GM12874 (cell line): ENCODE data around the gene WDR6.

Experiments
- CTCF ChIP-seq: IDR thresholded peaks from 2 replicates; pipeline ENCODE4 v1.5.1; 2011; ENCODE audit warnings: low read depth, mild to moderate bottlenecking, control low read depth, low read length, moderate library complexity; ENCODE audit not compliant: insufficient read depth

Gene WDR6

GRCh38 chr3:49028298-49028672 is 21.1 kb downstream of the WDR6 start:
- TF ChIP-seq CTCF: no peak

- no peak for TF ChIP-seq CTCF
Observed at GRCh38 chr3:49028673-49029562, 21.7 kb downstream of the WDR6 start, which contains the start of gene IMPDH2. Gene IMPDH2 (minus strand): TSS chr3:49029398. CDS start chr3:49029350, 48 bp downstream.

GRCh38 chr3:49029563-49029884 is 22.3 kb downstream of the WDR6 start:
- no peak for TF ChIP-seq CTCF

GRCh38 chr3:49030321-49030720 is 23.1 kb downstream of the WDR6 start:
- no peak for TF ChIP-seq CTCF

GRCh38 chr3:49032646-49033304 is 25.6 kb downstream of the WDR6 start:
- TF ChIP-seq CTCF: no peak

- TF ChIP-seq CTCF: no peak
Observed at GRCh38 chr3:49034650-49035049, 27.5 kb downstream of the WDR6 start.

GRCh38 chr3:49035281-49035680 is 28.1 kb downstream of the WDR6 start:
- TF ChIP-seq CTCF: no peak
